GM18858 (cell line): Measurements from ENCODE around the gene OR52D1.

ENCODE experiments used
- ATAC-seq: cut with Tn5 transposase; IDR thresholded peaks from one replicate; pipeline ENCODE4 v1.9.1; 2021; ENCODE audit not compliant: unreplicated experiment

The OR52D1 gene

DNA sequence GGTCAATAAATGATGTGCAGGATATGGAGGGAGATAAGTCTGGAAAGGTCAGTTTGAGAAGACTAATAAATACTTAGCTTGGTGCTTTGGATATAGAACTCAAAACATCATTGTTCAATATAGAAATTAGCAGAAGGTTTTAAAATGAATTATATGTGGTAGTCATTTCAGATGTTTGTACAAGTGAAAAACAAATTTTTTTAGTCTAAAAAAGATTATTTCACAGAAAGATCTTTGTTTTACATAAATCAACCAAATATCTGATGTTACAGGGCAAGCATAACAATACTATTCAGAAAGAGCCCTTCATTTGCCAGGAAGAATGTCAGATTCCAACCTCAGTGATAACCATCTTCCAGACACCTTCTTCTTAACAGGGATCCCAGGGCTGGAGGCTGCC, at the start of gene OR52D1:
TSS of gene OR52D1 (plus strand) at position 301 of the 400 bp plus-strand sequence. CDS start at position 323, 22 bp downstream.
- ATAC-seq, result no peak

DNA sequence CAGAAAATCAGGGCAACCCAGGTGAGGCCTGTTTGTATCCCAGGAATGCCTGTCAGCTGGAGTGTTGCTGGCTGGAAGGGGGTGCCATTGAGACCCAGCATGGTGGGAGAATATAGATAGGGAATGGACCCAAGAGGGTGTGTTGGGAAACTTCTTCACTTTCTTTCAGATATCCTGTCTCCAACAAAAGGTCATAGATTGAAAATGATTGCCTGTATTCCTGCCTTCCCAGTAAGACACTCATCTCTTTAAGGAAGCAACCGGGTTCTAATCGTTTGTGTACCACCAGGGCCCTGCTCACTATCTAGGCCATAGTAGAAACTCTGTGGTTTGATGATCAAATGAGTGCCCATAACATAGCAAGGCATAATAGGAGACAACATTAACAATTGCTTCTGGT, 47.1 kb upstream of the OR52D1 start, which contains the start of gene OR51I1:
TSS of gene OR51I1 (minus strand) at position 101 of the 400 bp plus-strand sequence. CDS start at position 101, 0 bp downstream.
- no peak for ATAC-seq

GRCh38 chr11:5443835-5444393, 44.6 kb upstream of the OR52D1 start:
- no peak for ATAC-seq

DNA sequence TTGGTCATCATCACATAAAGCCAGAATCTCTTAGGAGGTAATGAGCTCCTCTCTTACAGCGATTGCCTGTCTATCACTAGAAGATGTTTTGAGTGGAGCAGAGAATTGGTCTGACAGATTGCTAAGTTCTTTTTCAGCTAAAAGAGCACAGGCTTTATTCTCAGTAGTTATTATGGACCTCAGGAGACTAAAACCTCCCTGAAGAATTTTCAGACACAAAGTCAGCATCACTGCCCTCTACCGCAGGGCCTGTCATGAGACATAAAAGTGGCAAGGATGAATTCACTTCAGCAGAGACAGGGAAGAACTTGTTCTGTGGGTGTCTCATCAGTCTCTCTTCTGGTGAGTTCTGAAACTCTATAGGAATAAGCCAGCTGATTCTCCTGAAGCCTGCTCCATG, 39.5 kb upstream of the OR52D1 start, which contains the start of gene OR51I2:
TSS of gene OR51I2 (plus strand) at position 301 of the 400 bp plus-strand sequence. CDS start 4,166 bp downstream, outside the sequence.
- ATAC-seq, result no peak

GRCh38 chr11:5449432-5449831, 39.1 kb upstream of the OR52D1 start:
- no peak for ATAC-seq

DNA sequence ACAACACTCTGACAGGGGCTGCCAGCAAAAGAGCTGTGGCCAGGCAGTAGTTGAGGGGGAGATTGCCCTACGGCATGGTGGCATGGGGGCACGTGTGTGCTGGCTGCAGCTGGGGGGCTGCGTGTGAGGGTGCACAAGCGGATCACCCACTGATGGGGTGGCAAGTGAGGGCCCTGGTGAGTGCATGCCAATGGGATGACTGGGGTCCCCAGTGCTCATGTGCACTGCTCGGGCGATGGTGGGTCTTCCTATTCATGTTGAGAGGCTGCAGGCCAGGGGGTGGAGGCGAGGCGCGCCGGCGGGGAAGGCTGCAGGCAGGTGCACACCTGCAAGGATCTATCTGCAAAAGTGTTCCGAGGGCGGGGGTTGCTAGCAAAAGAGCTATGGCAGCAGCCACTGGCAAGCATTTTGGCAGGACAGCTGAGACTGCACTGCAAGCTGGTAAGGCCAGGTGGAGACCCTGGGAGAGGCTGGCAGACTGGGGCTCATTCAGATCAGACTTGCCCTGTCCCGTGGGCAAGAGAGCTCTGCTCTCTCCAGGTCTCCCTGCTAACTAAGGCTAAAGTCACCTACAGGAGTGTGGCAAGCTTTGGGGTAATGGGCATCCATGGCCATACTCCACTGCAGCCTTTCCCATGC, 27.4 kb upstream of the OR52D1 start:
- no peak for ATAC-seq

- ATAC-seq, result no peak
Measured at GRCh38 chr11:5467527-5467926, 21.0 kb upstream of the OR52D1 start.

- ATAC-seq, result no peak
Measured at GRCh38 chr11:5473921-5474320, 14.6 kb upstream of the OR52D1 start.

DNA sequence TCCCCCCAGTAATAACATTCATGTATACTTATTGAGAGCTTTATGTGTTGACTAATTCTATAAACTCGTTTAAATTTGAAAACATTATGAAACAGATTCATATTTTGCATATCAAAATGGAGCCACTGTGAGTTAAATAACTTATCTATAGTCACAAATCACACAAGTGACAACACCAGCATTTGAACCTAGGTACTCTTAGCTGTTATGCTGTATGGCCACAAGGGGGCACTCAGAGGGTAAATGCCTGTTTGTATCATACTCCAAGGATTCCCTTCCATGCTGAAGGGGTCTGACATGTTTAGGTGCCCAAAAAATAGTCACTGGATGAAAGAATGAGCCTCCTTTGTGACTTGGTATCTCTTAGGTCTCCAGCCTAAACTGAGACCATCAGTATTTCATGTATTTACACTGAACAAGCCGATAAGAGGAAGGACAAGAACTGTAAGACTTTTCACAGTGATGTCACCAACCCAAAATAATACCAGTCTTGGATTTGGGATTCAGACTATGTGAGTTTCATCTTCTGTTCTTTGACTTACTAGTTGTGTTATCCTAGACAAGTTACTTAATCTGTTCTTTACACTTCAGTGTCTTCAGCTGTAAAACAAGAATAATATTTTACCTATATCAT, 12.2 kb upstream of the OR52D1 start:
- no peak for ATAC-seq

GRCh38 chr11:5486003-5486402, 2.5 kb upstream of the OR52D1 start:
- ATAC-seq, result no peak

- no peak for ATAC-seq
Measured at GRCh38 chr11:5486421-5486820, 2.1 kb upstream of the OR52D1 start.

DNA sequence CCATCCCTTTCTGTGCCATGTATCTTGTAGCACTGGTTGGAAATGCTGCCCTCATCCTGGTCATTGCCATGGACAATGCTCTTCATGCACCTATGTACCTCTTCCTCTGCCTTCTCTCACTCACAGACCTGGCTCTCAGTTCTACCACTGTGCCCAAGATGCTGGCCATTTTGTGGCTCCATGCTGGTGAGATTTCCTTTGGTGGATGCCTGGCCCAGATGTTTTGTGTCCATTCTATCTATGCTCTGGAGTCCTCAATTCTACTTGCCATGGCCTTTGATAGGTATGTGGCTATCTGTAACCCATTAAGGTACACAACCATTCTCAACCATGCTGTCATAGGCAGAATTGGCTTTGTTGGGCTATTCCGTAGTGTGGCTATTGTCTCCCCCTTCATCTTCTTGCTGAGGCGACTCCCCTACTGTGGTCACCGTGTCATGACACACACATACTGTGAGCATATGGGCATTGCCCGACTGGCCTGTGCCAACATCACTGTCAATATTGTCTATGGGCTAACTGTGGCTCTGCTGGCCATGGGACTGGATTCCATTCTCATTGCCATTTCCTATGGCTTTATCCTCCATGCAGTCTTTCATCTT, 414 bp downstream of the OR52D1 start:
- no peak for ATAC-seq

GRCh38 chr11:5489576-5490357, 1.3 kb downstream of the OR52D1 start:
- ATAC-seq, result no peak

GRCh38 chr11:5499671-5500070, 11.2 kb downstream of the OR52D1 start:
- no peak for ATAC-seq

DNA sequence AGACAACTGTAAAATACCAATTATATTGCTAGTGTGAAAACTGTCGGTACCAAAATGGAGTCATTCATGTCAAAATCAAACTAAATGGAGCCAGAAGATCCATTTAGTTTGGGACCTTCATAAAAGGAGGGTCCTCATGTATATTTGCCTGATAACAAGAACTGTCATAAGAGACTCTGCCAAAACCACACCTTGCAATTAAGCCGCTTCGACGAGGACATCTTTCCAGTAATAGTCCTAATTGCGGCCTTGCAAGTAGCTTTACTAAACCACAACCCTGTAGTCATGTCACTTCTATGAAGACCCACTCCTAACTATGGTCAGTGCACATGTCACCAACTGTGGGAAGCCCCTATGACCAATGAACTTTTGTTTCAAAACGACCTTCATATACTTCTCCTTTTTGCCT, 11.9 kb downstream of the OR52D1 start:
- no peak for ATAC-seq

- ATAC-seq, result no peak
Measured at GRCh38 chr11:5504403-5504921, 16.0 kb downstream of the OR52D1 start.

- no peak for ATAC-seq
Measured at GRCh38 chr11:5505363-5506048, 17.0 kb downstream of the OR52D1 start.

DNA sequence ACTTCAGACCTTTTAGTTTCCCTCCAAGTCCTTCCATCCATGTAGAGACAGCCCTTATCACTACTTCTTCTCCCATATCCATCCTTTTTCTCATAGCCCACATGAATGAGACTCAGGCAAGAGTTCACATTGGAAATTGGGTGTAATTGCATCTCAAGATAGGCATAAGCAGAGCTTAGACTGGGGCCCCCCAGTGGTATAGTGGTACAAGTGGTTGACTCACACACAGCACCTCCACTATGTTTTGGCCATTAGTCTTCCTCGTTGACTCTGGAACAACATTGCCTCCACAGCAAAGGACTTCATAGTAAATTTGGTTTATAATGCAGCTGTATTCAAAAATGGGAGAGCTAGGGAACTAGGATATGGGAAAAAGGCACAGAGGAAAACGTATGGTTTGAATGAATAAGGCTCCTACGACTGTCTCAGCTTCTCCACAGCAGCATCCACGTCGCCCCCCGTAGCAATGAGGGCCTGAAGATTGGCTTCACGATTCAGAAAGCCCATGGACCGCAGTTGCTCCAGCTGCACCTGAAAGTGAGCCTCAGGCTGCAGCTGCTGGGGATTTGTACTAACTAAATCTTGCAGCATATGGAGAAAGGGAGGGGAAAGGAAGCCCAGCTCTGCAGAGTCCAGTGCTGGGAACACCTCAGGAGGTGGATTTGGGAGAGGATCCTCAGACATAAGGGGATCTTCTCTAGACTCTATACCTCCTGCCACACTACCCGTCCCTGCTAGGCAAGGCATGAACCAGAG, 18.9 kb downstream of the OR52D1 start:
- ATAC-seq, result no peak

DNA sequence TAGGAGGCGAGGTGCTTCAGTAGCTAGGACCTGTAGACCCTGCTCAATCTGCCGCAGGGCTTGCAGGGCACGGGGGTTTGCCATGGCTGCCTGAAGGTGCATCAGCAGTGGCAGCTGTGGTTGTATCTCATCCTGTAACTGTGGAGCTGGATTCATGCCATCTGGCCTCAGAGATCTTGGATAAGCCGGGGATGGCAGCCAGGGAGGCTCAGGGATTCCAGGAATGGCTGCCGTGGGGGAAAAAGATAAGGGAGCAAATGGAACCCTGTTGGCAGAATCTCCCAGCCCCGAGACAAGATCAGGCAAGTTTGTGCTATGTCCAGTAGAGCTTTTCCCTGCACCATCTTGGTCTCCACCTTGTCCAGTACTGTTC, 19.4 kb downstream of the OR52D1 start:
- no peak for ATAC-seq

DNA sequence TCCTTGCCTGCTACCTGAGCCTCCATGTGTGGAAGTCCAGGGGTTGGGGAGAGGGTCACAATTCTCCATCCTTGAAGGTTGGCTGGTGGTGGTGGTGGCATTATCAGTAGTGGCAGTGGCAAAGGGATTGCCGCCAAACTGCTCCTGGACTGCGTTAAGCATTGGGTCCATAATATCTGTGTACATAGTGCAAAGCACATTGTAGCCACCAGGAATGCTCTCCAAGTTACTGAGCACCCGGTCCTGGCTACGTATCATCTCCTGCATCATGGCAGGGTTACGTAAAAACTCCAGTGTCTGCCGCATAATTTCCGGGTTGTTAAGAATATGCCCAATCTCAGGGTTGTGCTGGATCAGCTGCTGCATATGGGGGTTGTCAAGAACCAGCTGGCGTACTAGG, 20.1 kb downstream of the OR52D1 start:
- ATAC-seq, result no peak
